OCI-LY3 (cell line): ENCODE results near the gene KPNA4.

Experiments
- EZH2phosphoT487 ChIP-seq: fragments of 200-600 bp; shearing (Covaris generic); IDR thresholded peaks from 2 replicates; pipeline ENCODE4 v1.6.1; 2018; ENCODE audit warnings: antibody characterized with exemption, mixed run types, low read depth
- TF ChIP-seq, protein P1 (sequence below): fragments of 200-600, 300-600 bp; sonication (generic); IDR thresholded peaks from 2 replicates; pipeline ENCODE4 v1.5.1; 2014; ENCODE audit warnings: antibody characterized with exemption, low read length, low read depth

- TF ChIP-seq, protein P1, sequence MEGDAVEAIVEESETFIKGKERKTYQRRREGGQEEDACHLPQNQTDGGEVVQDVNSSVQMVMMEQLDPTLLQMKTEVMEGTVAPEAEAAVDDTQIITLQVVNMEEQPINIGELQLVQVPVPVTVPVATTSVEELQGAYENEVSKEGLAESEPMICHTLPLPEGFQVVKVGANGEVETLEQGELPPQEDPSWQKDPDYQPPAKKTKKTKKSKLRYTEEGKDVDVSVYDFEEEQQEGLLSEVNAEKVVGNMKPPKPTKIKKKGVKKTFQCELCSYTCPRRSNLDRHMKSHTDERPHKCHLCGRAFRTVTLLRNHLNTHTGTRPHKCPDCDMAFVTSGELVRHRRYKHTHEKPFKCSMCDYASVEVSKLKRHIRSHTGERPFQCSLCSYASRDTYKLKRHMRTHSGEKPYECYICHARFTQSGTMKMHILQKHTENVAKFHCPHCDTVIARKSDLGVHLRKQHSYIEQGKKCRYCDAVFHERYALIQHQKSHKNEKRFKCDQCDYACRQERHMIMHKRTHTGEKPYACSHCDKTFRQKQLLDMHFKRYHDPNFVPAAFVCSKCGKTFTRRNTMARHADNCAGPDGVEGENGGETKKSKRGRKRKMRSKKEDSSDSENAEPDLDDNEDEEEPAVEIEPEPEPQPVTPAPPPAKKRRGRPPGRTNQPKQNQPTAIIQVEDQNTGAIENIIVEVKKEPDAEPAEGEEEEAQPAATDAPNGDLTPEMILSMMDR, result no peak
- no peak for TF ChIP-seq EZH2phosphoT487
Observed at GRCh38 chr3:160471892-160472291, 93.5 kb downstream of the KPNA4 start.
